Endothelial cell of umbilical vein (primary cell): ENCODE data around the gene SORCS2. TPM values are rescaled to one million over a fixed set of nuclear protein-coding genes. Genes with fewer than 3 reads are reported as not detected.

Experiments used
- BruUV-seq: library from RNA; stranded (reverse); fragments of 400-500 nt; replicated peaks from 2 replicates; lab custom pipeline; 2021; lab: Mats Ljungman, UMichigan
- CTCF ChIA-PET: fragments of 300-600, 350-600 bp; sonication (Branson Sonifier 250); formaldehyde crosslinking; loops from one replicate; lab custom pipeline; 2021; ENCODE audit warnings: antibody characterized with exemption, inconsistent platforms; lab: Charles Lee
- POLR2A ChIA-PET: fragments of 300-600, 350-600 bp; sonication (Branson Sonifier 250); formaldehyde crosslinking; loops from one replicate; lab custom pipeline; 2021; ENCODE audit warnings: antibody characterized with exemption, inconsistent platforms; lab: Charles Lee
- DNase-seq: peaks from one replicate; pipeline ENCODE4 v3.0.0-alpha.2; 2011; ENCODE audit warnings: low read depth, low spot score
- FAIRE-seq: peaks from 2 replicates; lab custom pipeline; 2011; peaks lifted over from hg19 to GRCh38; lab: Jason Lieb, UNC
- H2AFZ ChIP-seq: 2 replicates; pipeline ENCODE4 v1.6.0; 2012; ENCODE audit warnings: low read depth, low read length, control low read depth, inconsistent platforms
- H3K27ac ChIP-seq: 2 replicates; pipeline ENCODE4 v1.5.1; 2011; ENCODE audit warnings: low read depth, mild to moderate bottlenecking, control low read depth, low read length, moderate library complexity; ENCODE audit not compliant: insufficient read depth
- H3K27me3 ChIP-seq, 2 experiments: 2 replicates each; pipeline versions ENCODE4 v1.6.0 to v1.6.1; 2011; ENCODE audit warnings: low read length in 2 of 2, mixed read lengths in 1 of 2; ENCODE audit not compliant: control insufficient read depth in 2 of 2, insufficient read depth in 2 of 2
- H3K36me3 ChIP-seq, 2 experiments: 2 replicates in 1 of 2; 3 replicates in 1 of 2; pipeline ENCODE4 v1.5.1; 2011; ENCODE audit warnings: low read length in 2 of 2, mild to moderate bottlenecking in 1 of 2, moderate library complexity in 1 of 2; ENCODE audit not compliant: control insufficient read depth in 2 of 2, insufficient read depth in 2 of 2; ENCODE audit errors: extremely low read depth in 1 of 2
- H3K4me1 ChIP-seq: 3 replicates; pipeline ENCODE4 v1.5.1; 2011; ENCODE audit warnings: mild to moderate bottlenecking, low read length; ENCODE audit not compliant: control insufficient read depth, insufficient read depth; ENCODE audit errors: extremely low read depth
- H3K4me2 ChIP-seq: 2 replicates; pipeline ENCODE4 v1.6.1; 2011; ENCODE audit warnings: low read length, control low read depth, mixed read lengths; ENCODE audit not compliant: insufficient read depth
- H3K4me3 ChIP-seq, 3 experiments: fragments of 200-600 bp in 1 of 3; sonication (generic), shearing (Covaris generic) in 1 of 3; replicated peaks in 1 of 3; 2 replicates each; pipeline ENCODE4 v1.5.1; 2011 to 2016; ENCODE audit warnings: control low read depth in 3 of 3, low read length in 3 of 3, mild to moderate bottlenecking in 2 of 3, inconsistent platforms in 1 of 3, low read depth in 1 of 3, moderate library complexity in 1 of 3; ENCODE audit not compliant: insufficient read depth in 1 of 3
- H3K79me2 ChIP-seq: 2 replicates; pipeline ENCODE4 v1.6.0; 2012; ENCODE audit warnings: low read length, inconsistent platforms; ENCODE audit not compliant: control insufficient read depth, insufficient read depth
- H3K9ac ChIP-seq: replicated peaks from 2 replicates; pipeline ENCODE3; 2011; ENCODE audit warnings: low read length, control low read depth; ENCODE audit not compliant: insufficient read depth; ENCODE audit errors: extremely low read depth
- H3K9me1 ChIP-seq: replicated peaks from 3 replicates; pipeline ENCODE4 v1.6.0; 2011; ENCODE audit warnings: mild to moderate bottlenecking, low read length; ENCODE audit not compliant: control insufficient read depth, insufficient read depth; ENCODE audit errors: extremely low read depth
- H3K9me3 ChIP-seq: replicated peaks from 2 replicates; pipeline ENCODE4 v1.5.1; 2012; ENCODE audit warnings: low read length, inconsistent platforms; ENCODE audit not compliant: control insufficient read depth, insufficient read depth
- H4K20me1 ChIP-seq: replicated peaks from 2 replicates; pipeline ENCODE3; 2011; ENCODE audit warnings: mild to moderate bottlenecking, low read length; ENCODE audit not compliant: control insufficient read depth, insufficient read depth; ENCODE audit errors: extremely low read depth
- CTCF ChIP-seq, 2 donors: IDR thresholded peaks; 1 replicate in 1 of 2; 2 replicates in 1 of 2; pipeline ENCODE4 v1.5.1; 2011; ENCODE audit warnings: low read length in 2 of 2, mild to moderate bottlenecking in 2 of 2, moderate library complexity in 2 of 2, control low read depth in 1 of 2, inconsistent platforms in 1 of 2, low read depth in 1 of 2; ENCODE audit not compliant: insufficient read depth in 1 of 2; ENCODE audit errors: extremely low read depth in 1 of 2
- EZH2 ChIP-seq: IDR thresholded peaks from 2 replicates; pipeline ENCODE4 v1.6.1; 2012; ENCODE audit warnings: borderline replicate concordance, low read depth, mild to moderate bottlenecking, moderate library complexity, low read length, inconsistent platforms; ENCODE audit not compliant: severe bottlenecking
- FOS ChIP-seq: IDR thresholded peaks from 2 replicates; pipeline ENCODE4 v1.6.1; 2011; ENCODE audit warnings: mild to moderate bottlenecking, low read length, moderate library complexity, borderline replicate concordance; ENCODE audit not compliant: insufficient read depth
- GATA2 ChIP-seq: IDR thresholded peaks from 2 replicates; pipeline ENCODE4 v1.7.0; 2011; ENCODE audit warnings: low read depth, mild to moderate bottlenecking, moderate library complexity, mixed read lengths, low read length; ENCODE audit not compliant: insufficient read length, insufficient read depth
- JUN ChIP-seq: IDR thresholded peaks from 2 replicates; pipeline ENCODE4 v1.6.1; 2011; ENCODE audit warnings: borderline replicate concordance, low read depth; ENCODE audit not compliant: insufficient read length, insufficient read depth
- MYC ChIP-seq: IDR thresholded peaks from one replicate; pipeline ENCODE4 v1.6.1; 2011; ENCODE audit warnings: mild to moderate bottlenecking, low read depth, low read length
- POLR2A ChIP-seq: IDR thresholded peaks from 2 replicates; pipeline ENCODE4 v1.6.1; 2012; ENCODE audit warnings: low read depth, mild to moderate bottlenecking, control low read depth, low read length
- POLR2AphosphoS5 ChIP-seq: IDR thresholded peaks from 2 replicates; pipeline ENCODE4 v1.6.1; 2012; ENCODE audit warnings: low read depth, mild to moderate bottlenecking, control low read depth, low read length, moderate library complexity; ENCODE audit not compliant: insufficient read depth
- dilution Hi-C: fragments of 300-500 bp; cut with MboI; formaldehyde crosslinking; loops from one replicate; pipeline ENCODE4 v1.15.0; 2019; ENCODE audit warnings: low sequenced_read_pairs; ENCODE audit not compliant: extremely low pct_ligation_motif_present
- intact Hi-C: fragments of 100-400 bp; cut with micrococcal nuclease; formaldehyde crosslinking; loops from one replicate; pipeline ENCODE4 v1.10.0; 2022
- polyA plus RNA-seq, 4 experiments: library from polyadenylated mRNA; depleted of rRNA in 3 of 4; stranded (reverse) in 3 of 4; unstranded in 1 of 4; fragments of >200 nt; gene quantifications; 2 replicates each; pipeline versions ENCODE4 v1.2.1 to v1.2.3, GENCODE V29; 2011 to 2012; ENCODE audit warnings: missing spikeins in 1 of 4
- total RNA-seq: library from RNA; stranded (reverse); gene quantifications from 2 replicates; pipeline ENCODE4 v1.2.3, GENCODE V29; 2021
- TF ChIP-seq, protein P1 (sequence below): IDR thresholded peaks from 2 replicates; pipeline ENCODE4 v1.6.1; 2011; ENCODE audit not compliant: insufficient read depth, insufficient read length

The SORCS2 gene
- total and polyA plus RNA-seq, 2 donors (not counting 3 experiments of a cell fraction or from before 2014, with no cell fraction given): not detected

DNA sequence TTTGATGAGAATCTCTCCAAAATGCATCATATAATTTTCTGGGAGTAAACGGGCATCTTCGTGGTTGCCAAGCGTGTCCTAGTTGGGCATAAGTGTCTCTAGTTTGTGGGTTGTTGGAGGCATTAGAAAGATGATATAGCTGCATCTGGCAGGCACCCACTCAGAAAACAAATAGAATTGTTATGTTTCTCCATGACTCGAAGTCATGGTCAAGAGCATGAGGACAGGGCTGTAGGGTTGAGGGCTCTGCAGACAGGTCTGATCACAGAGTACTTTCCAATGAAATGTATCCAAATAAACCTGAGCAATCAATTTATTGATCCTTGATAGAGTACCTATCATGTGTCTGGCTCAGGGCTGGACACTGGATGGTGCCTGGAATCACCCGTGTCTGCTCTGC is 82.7 kb downstream of the SORCS2 start:
- Histone ChIP-seq H3K9me3 (no peaks in the 10 kb centered on the region), H3K36me3 (no peaks in the 10 kb centered on the region), H3K27ac (no peak overlapping the region), H2AFZ (no peak overlapping the region), H4K20me1 (no peaks in the 10 kb centered on the region), H3K4me1 (no peaks in the 10 kb centered on the region), H3K4me3 (no peak overlapping the region), H3K9ac (no peak overlapping the region), H3K79me2 (no peaks in the 10 kb centered on the region), H3K4me2 (no peak overlapping the region), H3K9me1 (no peaks in the 10 kb centered on the region), H3K27me3 (no peaks in the 10 kb centered on the region)
- dilution Hi-C loops: no loop called here
- DNase-seq: no peak
- BruUV-seq: no TSS peak
- TF ChIP-seq GATA2: no peak
- TF ChIP-seq EZH2: no peak
- no peak for TF ChIP-seq CTCF (IDR thresholded peaks at IDR 0.05; ENCODE audit: extremely low read depth in 1 of 2, insufficient read depth in 1 of 2, low read depth in 1 of 2, low read length in 2 of 2)
- TF ChIP-seq POLR2A: no peak
- TF ChIP-seq POLR2AphosphoS5: no peak
- TF ChIP-seq FOS: no peak
- TF ChIP-seq MYC: no peak
- TF ChIP-seq, protein P1, sequence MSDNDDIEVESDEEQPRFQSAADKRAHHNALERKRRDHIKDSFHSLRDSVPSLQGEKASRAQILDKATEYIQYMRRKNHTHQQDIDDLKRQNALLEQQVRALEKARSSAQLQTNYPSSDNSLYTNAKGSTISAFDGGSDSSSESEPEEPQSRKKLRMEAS: no peak
- TF ChIP-seq JUN: no peak
- intact Hi-C loops: no loop called here
- POLR2A ChIA-PET: no interaction called here
- no peak for FAIRE-seq
- CTCF ChIA-PET: no interaction called here
